PC-3 (cell line): ENCODE measurements around the gene CFAP65. TPM values are rescaled to one million over a fixed set of nuclear protein-coding genes. Genes with fewer than 3 reads are reported as not detected.

Experiments
- ATAC-seq: fragments of 200-7000 bp; cut with Tn5 transposase; 2 replicates; pipeline ENCODE4 v1.9.1; 2020; ENCODE audit warnings: mild to moderate bottlenecking, moderate library complexity
- BruUV-seq: library from RNA; stranded (reverse); fragments of 400-500 nt; replicated peaks from 2 replicates; lab custom pipeline; 2021; lab: Mats Ljungman, UMichigan
- CTCF ChIA-PET: fragments of 300-600 bp; sonication (Branson Sonifier 250); formaldehyde crosslinking; loops from one replicate; lab custom pipeline; 2022; ENCODE audit warnings: antibody characterized with exemption; lab: Charles Lee
- POLR2A ChIA-PET: fragments of 300-600 bp; sonication (Branson Sonifier 250); formaldehyde crosslinking; loops from one replicate; lab custom pipeline; 2022; ENCODE audit warnings: antibody characterized with exemption; ENCODE audit not compliant: unreplicated experiment; lab: Charles Lee
- DNase-seq: peaks from one replicate; pipeline ENCODE4 v3.0.0-alpha.2; 2015
- H2AFZ ChIP-seq: fragments of 300-600 bp; sonication (generic); 2 replicates; pipeline ENCODE4 v1.6.0; 2016; ENCODE audit warnings: antibody characterized with exemption, low read length
- H3F3A ChIP-seq: fragments of 300-600 bp; sonication (generic); one replicate; pipeline ENCODE4 v1.6.0; 2017; ENCODE audit warnings: antibody characterized with exemption, low read length, control low read depth, mild to moderate bottlenecking; ENCODE audit not compliant: unreplicated experiment
- H3K27ac ChIP-seq: fragments of 300-600 bp; sonication (generic); 2 replicates; pipeline ENCODE4 v1.5.1; 2016; ENCODE audit warnings: mild to moderate bottlenecking, low read length
- H3K27me3 ChIP-seq: fragments of 300-600 bp; sonication (generic); 2 replicates; pipeline ENCODE4 v1.6.1; 2016; ENCODE audit warnings: low read length, mixed read lengths
- H3K36me3 ChIP-seq: fragments of 300-600 bp; sonication (generic); 2 replicates; pipeline ENCODE4 v1.6.1; 2016; ENCODE audit warnings: low read depth, mixed run types, low read length, mixed read lengths
- H3K4me1 ChIP-seq: fragments of 300-600 bp; sonication (generic); 2 replicates; pipeline ENCODE4 v1.5.1; 2016; ENCODE audit warnings: low read length; ENCODE audit not compliant: insufficient read depth
- H3K4me2 ChIP-seq: fragments of 300-600 bp; sonication (generic); 2 replicates; pipeline ENCODE4 v1.6.0; 2016; ENCODE audit warnings: low read length
- H3K4me3 ChIP-seq: fragments of 300-600 bp; sonication (generic); 2 replicates; pipeline ENCODE4 v1.5.1; 2016; ENCODE audit warnings: mild to moderate bottlenecking, low read length, mixed read lengths
- H3K79me2 ChIP-seq: fragments of 300-600 bp; sonication (generic); 2 replicates; pipeline ENCODE4 v1.6.1; 2017; ENCODE audit warnings: low read length, mixed read lengths
- H3K9ac ChIP-seq: fragments of 300-600 bp; sonication (generic); 2 replicates; pipeline ENCODE4 v1.6.0; 2016; ENCODE audit warnings: mild to moderate bottlenecking, low read length
- H3K9me2 ChIP-seq: fragments of 300-600 bp; sonication (generic); replicated peaks from 2 replicates; pipeline ENCODE4 v1.6.1; 2016; ENCODE audit warnings: mixed run types, low read length, mixed read lengths
- H3K9me3 ChIP-seq: fragments of 300-600 bp; sonication (generic); 2 replicates; pipeline ENCODE4 v1.6.1; 2016; ENCODE audit warnings: low read length, mixed read lengths
- H4K20me1 ChIP-seq: fragments of 300-600 bp; sonication (generic); 2 replicates; pipeline ENCODE4 v1.6.1; 2016; ENCODE audit warnings: low read length, mixed read lengths
- CTCF ChIP-seq: fragments of 300-600 bp; sonication (generic); conservative IDR thresholded peaks from 2 replicates; pipeline ENCODE4 v1.5.1; 2017; ENCODE audit warnings: antibody characterized with exemption, low read depth, mild to moderate bottlenecking, low read length
- EZH2 ChIP-seq: fragments of 300-600 bp; sonication (generic); IDR thresholded peaks from one replicate; pipeline ENCODE4 v1.6.1; 2017; ENCODE audit warnings: antibody characterized with exemption, mild to moderate bottlenecking, low read length; ENCODE audit not compliant: unreplicated experiment
- EZH2phosphoT487 ChIP-seq: fragments of 300-600 bp; sonication (generic); IDR thresholded peaks from 2 replicates; pipeline ENCODE4 v1.6.1; 2018; ENCODE audit warnings: mild to moderate bottlenecking, antibody characterized with exemption, low read length, borderline replicate concordance
- intact Hi-C: fragments of 100-400 bp; cut with micrococcal nuclease; formaldehyde crosslinking; loops from 2 replicates; pipeline ENCODE4 v1.9.0; 2023
- total RNA-seq: library from RNA; depleted of rRNA; stranded (reverse); fragments of >200 nt; gene quantifications from 2 replicates; pipeline ENCODE4 v1.2.3, GENCODE V29; 2014

CFAP65 gene
- total RNA-seq, 1 experiment from 2014 or later, result 0.18 TPM

GRCh38 chr2:219060821-219061791 is 19.8 kb upstream of the CFAP65 start, which contains the start of gene IHH:
IHH (minus strand) TSS chr2:219060921; CDS start chr2:219060467, 454 bp downstream.
- ATAC-seq (peak; percentile 28), DNase-seq (peak; percentile 21)

GRCh38 chr2:219059725-219060682 is 18.7 kb upstream of the CFAP65 start:
- intact Hi-C loops, result loop anchor here (1.0 to 5.0 kb wide), 2 partner anchors 33 to 95 kb away; no protein-coding TSS in a partner anchor
- Histone ChIP-seq H3K4me1 (peaks cover 22% of the 10 kb centered on the region), H3K9ac (no peak overlapping the region), H3K4me2 (peak overlapping the region; percentile 75), H3K27me3 (peaks cover 46% of the 10 kb centered on the region), H3K9me3 (no peaks in the 10 kb centered on the region), H3F3A (no peaks in the 10 kb centered on the region), H2AFZ (peak overlapping the region; percentile 46; the same call in 1 of the 2 replicates), H3K4me3 (peak overlapping the region; percentile 58), H3K9me2 (no peaks in the 10 kb centered on the region), H3K27ac (no peak overlapping the region), H3K79me2 (no peaks in the 10 kb centered on the region), H4K20me1 (no peaks in the 10 kb centered on the region), H3K36me3 (no peaks in the 10 kb centered on the region)
- DNase-seq, result no peak
- peak; percentile 8; the same call in 1 of the 2 replicates for ATAC-seq
- POLR2A ChIA-PET, result no interaction called here
- no TSS peak for BruUV-seq
- CTCF ChIA-PET, result interaction anchor here (0.6 to 1.1 kb wide), 3 partner anchors 30 to 66 kb away, joined by 3 to 5 read pairs (median 4); no protein-coding TSS in a partner anchor
- TF ChIP-seq CTCF, result no peak
- TF ChIP-seq EZH2phosphoT487, result peak; percentile 55; the same call in 1 of the 2 replicates
- TF ChIP-seq EZH2, result peak; percentile 86

More at GRCh38 chr2:219060821-219061791, 19.8 kb upstream of the CFAP65 start, which contains the start of gene IHH:
- H3K79me2 ChIP-seq, result no peaks in the 10 kb centered on the region
- ChIA-PET POLR2A (interaction anchor here (0.6 kb wide), 1 partner anchor 81 kb away, joined by 4 read pairs; no protein-coding TSS in a partner anchor), CTCF (interaction anchor here (0.6 to 1.1 kb wide), 3 partner anchors 31 to 67 kb away, joined by 3 to 5 read pairs (median 4); no protein-coding TSS in a partner anchor)
- peak within 1 kb of the TSS; percentile 58 for H3K4me3 ChIP-seq
- BruUV-seq, result no TSS peak
- no peak within 1 kb of the TSS for H3K9ac ChIP-seq
- no peaks in the 10 kb centered on the region for H3K9me3 ChIP-seq
- no peaks in the 10 kb centered on the region for H3F3A ChIP-seq
- TF ChIP-seq EZH2phosphoT487 (peak; percentile 78), CTCF (no peak), EZH2 (peak; percentile 95)
- peaks cover 22% of the 10 kb centered on the region for H3K4me1 ChIP-seq
- H3K27ac ChIP-seq, result no peak within 1 kb of the TSS
- H3K9me2 ChIP-seq, result no peaks in the 10 kb centered on the region
- H2AFZ ChIP-seq, result no peak within 1 kb of the TSS; the same call in 1 of the 2 replicates
- intact Hi-C loops, result loop anchor here (5.0 kb wide), 1 partner anchor 34 kb away; no protein-coding TSS in a partner anchor
- H3K27me3 ChIP-seq, result peaks cover 46% of the 10 kb centered on the region
- H4K20me1 ChIP-seq, result no peaks in the 10 kb centered on the region
- no peaks in the 10 kb centered on the region for H3K36me3 ChIP-seq
- H3K4me2 ChIP-seq, result peak within 1 kb of the TSS; percentile 75
